ENCODE results near the gene FKBP9. TPM values are rescaled to one million over a fixed set of nuclear protein-coding genes. Genes with fewer than 3 reads are reported as not detected.

The FKBP9 gene
- total RNA-seq, 1 experiment from 2014 or later, result 17.4 TPM

GRCh38 chr7:33050535-33051318 lies 93.5 kb downstream of the FKBP9 start:
- no peaks in the 10 kb centered on the region for H3K36me3 ChIP-seq (replicated peaks; ENCODE audit: control insufficient read depth, insufficient read depth, low read length)
- H3K27me3 ChIP-seq (ENCODE audit: control insufficient read depth, insufficient read depth, low read length), result no peaks in the 10 kb centered on the region
- H3K4me3 ChIP-seq (ENCODE audit: insufficient read depth, low read depth, low read length), result no peak overlapping the region
- peak; percentile 13 for DNase-seq

GRCh38 chr7:33053721-33054120 lies 96.5 kb downstream of the FKBP9 start:
- no peak for DNase-seq
- Histone ChIP-seq H3K4me3 (ENCODE audit: insufficient read depth, low read depth, low read length) (no peak overlapping the region), H3K36me3 (replicated peaks; ENCODE audit: control insufficient read depth, insufficient read depth, low read length) (no peaks in the 10 kb centered on the region), H3K27me3 (ENCODE audit: control insufficient read depth, insufficient read depth, low read length) (no peaks in the 10 kb centered on the region)

DNA sequence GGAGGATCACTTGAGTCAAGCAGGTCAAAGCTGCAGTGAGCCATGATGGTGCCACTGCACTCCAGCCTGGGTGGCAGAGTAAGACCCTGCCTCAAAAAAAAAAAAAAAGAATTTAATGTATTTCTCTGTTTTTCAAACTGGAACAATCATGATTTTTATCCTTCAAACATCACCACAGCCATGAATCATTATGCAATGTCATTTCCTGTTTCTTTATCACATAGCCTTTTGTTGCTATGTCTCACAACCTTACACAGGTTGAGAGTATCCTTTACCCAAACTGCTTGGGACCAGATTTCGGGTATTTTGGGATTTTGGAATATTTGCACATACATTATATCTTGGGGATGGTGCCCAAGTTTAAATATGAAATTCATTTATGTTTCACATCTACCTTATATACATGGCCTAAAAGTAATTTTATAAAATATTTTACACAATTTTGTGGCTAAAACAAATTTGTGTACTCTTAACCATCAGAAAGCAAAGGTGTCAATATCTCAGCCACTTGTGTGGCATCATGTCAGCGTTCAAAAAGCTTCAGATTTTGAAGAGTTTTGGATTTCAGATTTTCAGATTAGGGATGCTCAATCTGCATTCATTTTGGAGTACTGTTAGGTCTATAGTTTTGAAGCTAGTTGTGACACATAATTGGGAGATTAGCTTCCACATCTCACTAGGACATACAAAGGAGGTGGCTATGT lies 97.2 kb downstream of the FKBP9 start:
- Histone ChIP-seq H3K4me3 (ENCODE audit: insufficient read depth, low read depth, low read length) (no peak overlapping the region), H3K36me3 (replicated peaks; ENCODE audit: control insufficient read depth, insufficient read depth, low read length) (no peaks in the 10 kb centered on the region), H3K27me3 (ENCODE audit: control insufficient read depth, insufficient read depth, low read length) (no peaks in the 10 kb centered on the region)
- no peak for DNase-seq

DNA sequence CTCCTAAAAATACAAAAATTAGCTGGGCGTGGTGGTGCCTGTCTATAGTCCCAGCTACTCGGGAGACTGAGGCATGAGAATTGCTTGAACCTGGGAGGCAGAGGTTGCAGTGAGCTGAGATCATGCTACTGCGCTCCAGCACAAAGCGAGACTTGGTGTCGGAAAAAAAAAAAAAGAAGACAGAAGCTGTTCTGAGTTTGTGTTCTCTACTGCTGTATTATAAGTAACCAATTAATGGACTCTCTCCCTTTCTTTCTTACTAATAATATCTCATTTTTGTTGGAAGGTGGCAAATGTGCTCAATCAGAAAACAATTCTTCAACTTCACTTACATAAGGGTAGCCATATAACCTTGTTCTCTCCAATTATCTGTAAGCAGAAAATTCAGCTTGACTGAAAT lies 97.9 kb downstream of the FKBP9 start:
- no peaks in the 10 kb centered on the region for H3K36me3 ChIP-seq (replicated peaks; ENCODE audit: control insufficient read depth, insufficient read depth, low read length)
- DNase-seq, result no peak
- H3K4me3 ChIP-seq (ENCODE audit: insufficient read depth, low read depth, low read length), result no peak overlapping the region
- no peaks in the 10 kb centered on the region for H3K27me3 ChIP-seq (ENCODE audit: control insufficient read depth, insufficient read depth, low read length)

Other genes starting within 250 kb of the FKBP9 start
- gene KBTBD2, start 65.7 kb upstream of the FKBP9 start, total RNA-seq (2014; rRNA removed; shearing (Covaris generic)), result 22.8 and 26.3 TPM in 2 replicates
- gene NT5C3A, start 105.3 kb downstream of the FKBP9 start, total RNA-seq (2014; rRNA removed; shearing (Covaris generic)), result 20.0 and 27.5 TPM in 2 replicates
- gene RP9, start 152.0 kb downstream of the FKBP9 start, total RNA-seq (2014; rRNA removed; shearing (Covaris generic)), result 12.1 and 13.3 TPM in 2 replicates
- 4.6 and 5.3 TPM in 2 replicates for gene BBS9, start 172.1 kb downstream of the FKBP9 start, total RNA-seq (2014; rRNA removed; shearing (Covaris generic))